Small intestine (tissue), 16 donors: ENCODE results near the gene LCE2B. TPM values are rescaled to one million over a fixed set of nuclear protein-coding genes. Genes with fewer than 3 reads are reported as not detected.
"Not testable (repeated sequence)": the region's sequence is repeated elsewhere in the genome, so short reads cannot be mapped to it uniquely, and the experiment has no call there.

ENCODE experiments used
- DNase-seq, 2 donors: peaks; one replicate each; pipeline versions ENCODE4 v3.0.0 to v3.0.0-alpha.2; 2013
- FAIRE-seq: peaks from 2 replicates; lab custom pipeline; 2012; peaks lifted over from hg19 to GRCh38; lab: Jason Lieb, UNC
- H3K27ac ChIP-seq, 3 donors: one replicate each; pipeline ENCODE4 v1.5.1; 2013; ENCODE audit warnings: low read length in 2 of 3, mild to moderate bottlenecking in 2 of 3, control low read depth in 1 of 3, inconsistent platforms in 1 of 3, low read depth in 1 of 3, moderate library complexity in 1 of 3
- H3K27me3 ChIP-seq, 3 donors: one replicate each; pipeline ENCODE4 v1.6.1; 2013; ENCODE audit warnings: low read length in 3 of 3, inconsistent platforms in 1 of 3; ENCODE audit not compliant: control insufficient read depth in 3 of 3, insufficient read depth in 3 of 3
- H3K36me3 ChIP-seq, 3 donors: one replicate each; pipeline ENCODE4 v1.6.1; 2013; ENCODE audit warnings: low read length in 3 of 3, inconsistent platforms in 1 of 3, low read depth in 1 of 3, mild to moderate bottlenecking in 1 of 3, moderate library complexity in 1 of 3; ENCODE audit not compliant: control insufficient read depth in 3 of 3, insufficient read depth in 2 of 3
- H3K4me1 ChIP-seq, 3 donors: one replicate each; pipeline ENCODE4 v1.6.1; 2013; ENCODE audit warnings: low read length in 2 of 3, inconsistent platforms in 1 of 3, low read depth in 1 of 3, mild to moderate bottlenecking in 1 of 3, moderate library complexity in 1 of 3; ENCODE audit not compliant: control insufficient read depth in 3 of 3, insufficient read depth in 2 of 3
- H3K4me3 ChIP-seq, 3 donors: one replicate each; pipeline ENCODE4 v1.5.1; 2013; ENCODE audit warnings: low read length in 3 of 3, control low read depth in 1 of 3, inconsistent platforms in 1 of 3, low read depth in 1 of 3, mild to moderate bottlenecking in 1 of 3, moderate library complexity in 1 of 3
- H3K9me3 ChIP-seq, 2 donors: one replicate each; pipeline ENCODE4 v1.6.1; 2013; ENCODE audit warnings: low read depth in 1 of 2, low read length in 1 of 2; ENCODE audit not compliant: control insufficient read depth in 2 of 2, insufficient read depth in 1 of 2
- WGBS, 3 donors: extraction: QIAGEN DNeasy Blood & Tissue Kit; methylation state at CpG; one replicate each; pipeline ENCODE4 v1.1.7; 2013; 5-methylcytosine and 5-hydroxymethylcytosine counted together
- long read RNA-seq, 10 donors: transcript quantifications; one replicate each; lab custom pipeline, GENCODE V29; 2026
- polyA plus RNA-seq, 4 donors: library from polyadenylated mRNA; stranded (reverse) in 3 of 4; unstranded in 1 of 4; fragments of 200-250 nt in 3 of 4; fragments of 120-200 nt in 1 of 4; gene quantifications; one replicate each; pipeline versions ENCODE4 v1.2.1 to v1.2.3, GENCODE V29; 2013
- donor health status: healthy with polysubstance abuse.
- donor health status: control.
- donor health status: control.
- donor health status: Bipolar disorder and iron deficiency.
- donor health status: healthy.

The LCE2B gene, protein sequence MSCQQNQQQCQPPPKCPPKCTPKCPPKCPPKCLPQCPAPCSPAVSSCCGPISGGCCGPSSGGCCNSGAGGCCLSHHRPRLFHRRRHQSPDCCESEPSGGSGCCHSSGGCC
- polyA plus RNA-seq, result not detected
- long read RNA-seq, donor 1, result 0 reads
- long read RNA-seq, donor 2, result 0 reads
- long read RNA-seq, donor 3, result 0 reads
- long read RNA-seq, donor 4, result 0 reads
- long read RNA-seq, donor 5, result 0 reads
- long read RNA-seq, donor 6, result 0 reads
- long read RNA-seq, donor 7, result 0 reads
- long read RNA-seq, donor 8, result 0 reads
- long read RNA-seq, donor 9, result 0 reads
- long read RNA-seq, donor 10, result 0 reads

DNA sequence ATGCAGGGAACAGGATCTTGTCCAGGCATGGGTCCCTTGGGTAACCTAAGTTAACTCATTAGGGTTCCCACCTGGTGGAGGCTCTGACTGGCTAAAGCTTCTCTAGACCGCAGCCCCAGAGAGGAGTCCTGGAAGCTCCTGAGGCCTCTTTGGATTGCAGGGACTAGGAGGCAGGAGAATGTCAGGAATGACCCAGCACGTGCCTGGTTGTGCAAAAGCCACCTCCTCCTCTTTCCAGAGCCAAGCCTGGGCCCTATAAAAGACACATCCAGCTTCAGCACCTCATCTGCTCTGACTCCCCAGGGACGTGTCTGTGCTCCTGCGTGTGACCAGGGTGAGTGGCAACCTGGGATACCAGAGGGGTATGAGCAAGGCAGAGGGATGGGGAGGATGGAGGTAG, at the start of gene LCE2B:
Gene LCE2B, plus strand, starts transcription at position 301 of the 400 bp plus-strand sequence. CDS start 721 bp downstream, outside the sequence.
- FAIRE-seq, H3K4me1 ChIP-seq, H3K9me3 ChIP-seq, H3K27me3 ChIP-seq, DNase-seq, H3K36me3 ChIP-seq, H3K4me3 ChIP-seq, H3K27ac ChIP-seq: not testable (repeated sequence)
- 48 to 70% (median 60%) methylated on average over 2 to 4 of the region's 4 CpGs for WGBS, 3 donors

DNA sequence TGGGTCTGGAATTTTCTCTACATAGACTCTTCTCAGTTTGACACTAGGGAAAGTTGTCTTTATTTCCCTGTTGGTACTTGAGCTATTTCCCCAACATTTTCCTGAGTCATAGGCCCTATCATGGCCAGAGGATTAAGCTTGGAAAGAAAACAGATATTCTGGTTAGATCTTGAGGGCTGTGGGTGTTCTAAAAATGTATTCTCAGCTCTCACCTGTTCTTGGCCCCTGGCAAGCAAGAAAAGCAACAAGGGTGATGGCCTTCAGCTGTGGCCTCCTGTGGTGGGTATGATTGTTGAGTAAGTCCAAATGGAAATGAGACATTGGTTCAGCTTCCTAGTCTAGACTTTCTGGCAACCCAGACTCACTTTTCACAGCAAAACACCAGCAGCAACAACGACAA, 45.6 kb upstream of the LCE2B start:
- WGBS, 3 donors, result 68 to 88% (median 87%) methylated on average over 1 of the region's 1 CpG
- no peaks in the 10 kb centered on the region for H3K9me3 ChIP-seq
- no peaks in the 10 kb centered on the region for H3K27me3 ChIP-seq
- no peaks in the 10 kb centered on the region for H3K36me3 ChIP-seq
- no peak for FAIRE-seq
- no peak overlapping the region for H3K27ac ChIP-seq
- no peaks in the 10 kb centered on the region for H3K4me1 ChIP-seq
- DNase-seq, result no peak
- no peak overlapping the region for H3K4me3 ChIP-seq

DNA sequence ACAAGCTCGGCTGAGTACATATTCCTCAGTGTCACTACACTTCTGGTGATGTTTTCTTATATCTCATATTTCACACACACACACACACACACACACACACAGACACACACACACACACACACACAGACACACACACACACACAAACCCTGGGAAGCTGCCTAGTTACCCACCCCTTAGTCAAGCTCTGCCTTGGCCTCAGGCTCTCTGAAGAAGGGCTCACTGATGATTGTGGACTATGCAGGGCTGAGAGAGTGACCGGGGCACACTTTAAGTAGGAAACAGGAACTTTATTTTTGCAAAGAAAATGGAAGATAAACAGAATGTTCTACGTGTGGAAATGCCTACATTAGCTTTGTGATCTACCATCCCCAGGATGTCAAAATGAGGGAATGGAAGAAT, 42.0 kb upstream of the LCE2B start:
- no peak overlapping the region for H3K27ac ChIP-seq
- DNase-seq, result no peak
- no peaks in the 10 kb centered on the region for H3K4me1 ChIP-seq
- H3K36me3 ChIP-seq, result no peaks in the 10 kb centered on the region
- no peak overlapping the region for H3K4me3 ChIP-seq
- peaks cover 0 to 1% (median 0%) of the 10 kb centered on the region in 3 donors for H3K27me3 ChIP-seq
- no peak for FAIRE-seq
- 48 to 62% (median 56%) methylated on average over 3 of the region's 3 CpGs for WGBS, 3 donors
- no peaks in the 10 kb centered on the region for H3K9me3 ChIP-seq

DNA sequence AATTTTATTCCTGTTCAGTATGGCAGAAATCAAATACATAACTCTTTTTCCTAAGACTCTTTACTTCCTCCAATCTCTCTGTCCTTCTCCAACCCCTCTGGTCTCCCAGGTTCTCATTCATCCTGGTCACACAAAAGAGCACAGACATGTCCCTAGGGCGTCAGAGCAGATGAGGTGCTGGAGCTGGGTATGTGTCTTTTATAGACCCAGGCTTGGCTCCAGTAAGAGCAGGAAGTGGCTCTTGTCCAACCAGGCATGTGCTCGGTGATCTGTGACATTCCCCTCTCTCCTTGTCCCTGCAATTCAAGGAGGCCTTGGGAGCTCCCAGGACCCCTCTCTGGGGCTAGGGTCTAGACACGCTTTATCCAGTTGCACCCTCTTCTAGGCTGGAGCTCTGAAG, 40.8 kb upstream of the LCE2B start:
- H3K36me3 ChIP-seq, result no peaks in the 10 kb centered on the region
- DNase-seq (no peak), FAIRE-seq (no peak)
- no peak overlapping the region for H3K27ac ChIP-seq
- 37 to 49% (median 41%) methylated on average over 3 of the region's 3 CpGs for WGBS, 3 donors
- no peaks in the 10 kb centered on the region for H3K4me1 ChIP-seq
- peaks cover 0 to 1% (median 0%) of the 10 kb centered on the region in 3 donors for H3K27me3 ChIP-seq
- no peaks in the 10 kb centered on the region for H3K9me3 ChIP-seq
- H3K4me3 ChIP-seq, result no peak overlapping the region

DNA sequence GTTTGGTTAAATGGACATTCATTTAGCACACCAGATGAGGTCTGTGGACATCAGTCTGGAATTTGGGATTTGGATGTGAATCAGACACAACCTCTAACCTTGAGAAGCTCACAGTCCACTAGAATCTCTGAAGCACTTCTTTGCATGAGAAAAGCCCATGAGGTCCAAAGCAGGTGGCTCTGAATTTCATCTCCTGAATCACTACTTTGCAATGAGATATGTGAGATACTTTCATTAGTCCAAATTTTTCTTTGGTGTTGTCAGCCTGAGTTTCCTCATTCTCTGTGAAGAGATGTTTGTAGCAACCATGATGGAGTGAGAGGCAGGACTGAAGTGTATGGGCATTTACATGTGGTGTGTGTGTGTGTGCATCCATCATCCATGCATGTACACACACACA, 39.3 kb upstream of the LCE2B start:
- Histone ChIP-seq H3K9me3 (no peaks in the 10 kb centered on the region), H3K36me3 (no peaks in the 10 kb centered on the region), H3K27me3 (peaks cover 0 to 1% (median 0%) of the 10 kb centered on the region in 3 donors), H3K4me1 (no peaks in the 10 kb centered on the region), H3K27ac (no peak overlapping the region), H3K4me3 (no peak overlapping the region)
- DNase-seq (no peak), FAIRE-seq (no peak)

DNA sequence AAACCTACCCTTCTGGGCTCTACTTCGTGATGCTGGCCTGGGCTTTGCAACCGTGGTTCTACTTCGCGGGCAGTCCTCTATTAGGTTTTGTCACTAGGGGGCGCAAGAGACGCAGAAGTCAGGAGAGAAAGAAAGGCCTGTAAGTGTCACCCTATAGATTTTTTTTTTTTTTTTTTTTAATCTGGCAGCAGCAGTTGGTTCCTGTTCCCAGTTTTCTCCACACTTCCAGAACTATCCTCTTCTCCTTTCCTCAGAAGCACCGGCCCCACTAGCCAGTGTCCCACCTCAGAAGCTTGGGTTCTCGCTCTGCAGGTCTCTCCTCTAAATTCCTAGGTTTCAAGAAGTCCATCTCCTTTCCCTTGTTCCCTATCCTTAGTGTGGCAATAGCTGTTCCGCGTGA, 31.8 kb upstream of the LCE2B start:
- Histone ChIP-seq H3K27me3 (peaks cover 0 to 10% (median 0%) of the 10 kb centered on the region in 3 donors), H3K9me3 (no peaks in the 10 kb centered on the region), H3K36me3 (no peaks in the 10 kb centered on the region), H3K4me3 (no peak overlapping the region), H3K4me1 (no peaks in the 10 kb centered on the region), H3K27ac (no peak overlapping the region)
- FAIRE-seq (no peak), DNase-seq (peak; percentile 62 to 72)
- WGBS, 3 donors, result 27 to 30% (median 29%) methylated on average over 10 of the region's 10 CpGs

DNA sequence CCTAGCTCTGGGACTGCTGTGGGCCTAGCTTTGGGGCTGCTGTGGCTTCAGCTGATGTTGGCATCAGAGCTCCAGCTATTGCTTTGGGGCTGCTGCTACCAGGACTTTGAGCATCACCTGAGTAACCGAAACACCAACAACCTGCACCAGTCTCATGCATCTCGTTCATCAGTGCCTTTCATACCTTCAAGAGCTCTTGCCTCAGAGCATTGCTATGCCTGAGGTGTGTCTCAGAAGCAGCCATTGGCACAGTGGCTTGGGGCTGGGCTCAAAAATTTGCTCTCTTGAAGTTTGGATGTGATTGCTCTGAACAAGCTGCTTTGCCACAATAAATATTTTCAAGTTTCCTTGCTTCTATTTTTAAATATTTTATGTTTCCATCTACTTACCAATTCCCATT, 29.5 kb upstream of the LCE2B start:
- Histone ChIP-seq H3K9me3 (no peaks in the 10 kb centered on the region), H3K27ac (no peak overlapping the region), H3K36me3 (no peaks in the 10 kb centered on the region), H3K4me1 (no peaks in the 10 kb centered on the region), H3K4me3 (no peak overlapping the region), H3K27me3 (peaks cover 0 to 10% (median 0%) of the 10 kb centered on the region in 3 donors)
- FAIRE-seq (no peak), DNase-seq (no peak)
- WGBS, 3 donors, result 47 to 73% (median 56%) methylated on average over 2 of the region's 2 CpGs

DNA sequence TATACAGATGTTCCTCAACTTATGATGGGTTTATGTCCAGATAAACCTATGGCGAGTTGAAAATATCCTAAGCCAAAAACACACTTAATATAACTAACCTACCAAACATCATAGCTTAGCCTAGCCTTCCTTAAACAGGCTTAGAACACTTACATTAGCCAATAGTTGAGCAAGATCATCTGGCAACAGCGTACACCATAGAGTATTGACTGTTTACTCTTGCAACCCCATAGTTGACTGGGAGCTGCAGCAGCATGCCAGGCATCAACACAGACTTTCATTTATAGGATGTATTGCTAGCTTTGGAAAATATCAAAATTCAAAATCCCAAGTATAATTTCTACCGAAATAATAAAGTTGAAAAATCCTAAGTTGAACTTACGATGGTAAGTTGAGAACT, 28.2 kb upstream of the LCE2B start:
- peaks cover 0 to 4% (median 0%) of the 10 kb centered on the region in 3 donors for H3K27me3 ChIP-seq
- no peaks in the 10 kb centered on the region for H3K9me3 ChIP-seq
- FAIRE-seq (no peak), DNase-seq (no peak)
- no peak overlapping the region for H3K27ac ChIP-seq
- no peaks in the 10 kb centered on the region for H3K4me1 ChIP-seq
- no peak overlapping the region for H3K4me3 ChIP-seq
- WGBS, 3 donors, result 80 to 87% (median 83%) methylated on average over 4 of the region's 4 CpGs
- H3K36me3 ChIP-seq, result no peaks in the 10 kb centered on the region

DNA sequence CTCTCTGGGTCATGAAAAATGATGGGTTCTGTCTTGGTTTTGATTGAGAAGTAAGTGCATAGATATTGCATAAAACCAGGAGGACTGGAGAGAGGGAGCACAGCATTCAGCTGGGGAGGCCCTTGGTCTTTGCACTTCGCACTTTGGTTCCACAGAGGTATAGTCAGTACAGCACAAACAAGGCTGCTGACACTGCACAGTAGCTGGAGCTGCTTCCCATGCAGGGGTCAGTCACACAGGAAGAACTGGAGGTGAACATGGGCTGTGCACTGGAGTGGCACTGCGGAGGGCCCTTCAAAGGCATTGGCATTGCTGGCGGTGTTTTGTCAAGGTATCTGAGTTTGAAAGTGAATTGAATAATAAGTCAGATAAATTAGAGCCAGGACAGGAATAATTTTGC, 27.3 kb upstream of the LCE2B start:
- H3K9me3 ChIP-seq, result no peaks in the 10 kb centered on the region
- no peaks in the 10 kb centered on the region for H3K4me1 ChIP-seq
- peaks cover 0 to 4% (median 0%) of the 10 kb centered on the region in 3 donors for H3K27me3 ChIP-seq
- 77 to 90% (median 86%) methylated on average over 3 of the region's 3 CpGs for WGBS, 3 donors
- H3K4me3 ChIP-seq, result no peak overlapping the region
- FAIRE-seq (no peak), DNase-seq (peak in 1 of 2 donors; percentile 50)
- H3K27ac ChIP-seq, result no peak overlapping the region
- H3K36me3 ChIP-seq, result no peaks in the 10 kb centered on the region
